ENCODE measurements around the gene KPRP.

The KPRP gene

GRCh38 chr1:152745289-152745704, 12.5 kb upstream of the KPRP start:
- no peak for TF ChIP-seq CTCF (IDR thresholded peaks at IDR 0.05)
- H3K9ac ChIP-seq: no peak overlapping the region
- no peaks in the 10 kb centered on the region for H3K9me3 ChIP-seq (ENCODE audit: control insufficient read depth, low read length)
- no peaks in the 10 kb centered on the region for H3K4me1 ChIP-seq
- no peak overlapping the region for H3K4me3 ChIP-seq (ENCODE audit: low read depth, low read length)
- H3K79me2 ChIP-seq: no peaks in the 10 kb centered on the region
- H3K27me3 ChIP-seq (ENCODE audit: control insufficient read depth, insufficient read depth, low read length): no peaks in the 10 kb centered on the region
- H3K4me2 ChIP-seq (ENCODE audit: low read length): no peak overlapping the region
- H3K36me3 ChIP-seq (ENCODE audit: control insufficient read depth, insufficient read depth, low read length): no peaks in the 10 kb centered on the region
- no peak overlapping the region for H3K27ac ChIP-seq
- H2AFZ ChIP-seq: no peak overlapping the region

DNA sequence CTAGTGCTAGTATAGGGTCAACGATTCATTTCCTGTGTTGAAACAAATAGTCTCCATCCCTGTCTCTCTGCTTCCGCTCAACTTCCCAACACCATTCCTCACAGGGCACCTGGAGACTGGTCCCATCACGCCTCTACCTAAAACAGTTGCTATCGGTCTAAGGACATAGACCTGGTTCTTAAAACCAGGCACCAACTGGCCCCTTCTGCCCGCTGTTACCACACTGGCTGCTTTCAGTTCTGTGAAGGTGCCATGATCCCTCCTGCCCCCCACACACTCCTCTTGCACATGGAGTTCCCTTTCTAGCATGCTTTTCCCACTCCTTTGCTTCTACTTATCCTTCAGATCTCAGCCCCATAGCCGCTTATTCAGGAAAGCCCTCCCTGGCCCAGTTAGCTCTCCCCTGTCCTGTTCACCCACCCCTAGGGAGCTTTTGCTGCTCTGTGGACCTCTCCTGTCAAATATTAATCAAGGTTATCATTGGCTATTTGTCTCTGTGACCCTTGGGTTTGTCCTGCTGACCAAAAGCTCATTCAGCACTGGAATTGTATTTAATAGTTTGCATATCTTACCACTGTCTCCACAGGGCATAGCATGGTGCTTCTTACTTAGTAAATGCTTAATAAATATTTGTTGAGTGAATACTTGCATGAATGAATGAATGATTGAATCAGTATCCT, 11.9 kb upstream of the KPRP start:
- no peaks in the 10 kb centered on the region for H3K4me1 ChIP-seq
- H3K36me3 ChIP-seq (ENCODE audit: control insufficient read depth, insufficient read depth, low read length): no peaks in the 10 kb centered on the region
- no peak overlapping the region for H3K4me3 ChIP-seq (ENCODE audit: low read depth, low read length)
- TF ChIP-seq CTCF (IDR thresholded peaks at IDR 0.05): no peak
- no peaks in the 10 kb centered on the region for H3K9me3 ChIP-seq (ENCODE audit: control insufficient read depth, low read length)
- H3K79me2 ChIP-seq: no peaks in the 10 kb centered on the region
- H3K27me3 ChIP-seq (ENCODE audit: control insufficient read depth, insufficient read depth, low read length): no peaks in the 10 kb centered on the region
- no peak overlapping the region for H3K4me2 ChIP-seq (ENCODE audit: low read length)
- H3K9ac ChIP-seq: no peak overlapping the region
- no peak overlapping the region for H3K27ac ChIP-seq
- H2AFZ ChIP-seq: no peak overlapping the region

GRCh38 chr1:152747831-152748230, 10.0 kb upstream of the KPRP start:
- Histone ChIP-seq H3K4me1 (no peaks in the 10 kb centered on the region), H3K36me3 (ENCODE audit: control insufficient read depth, insufficient read depth, low read length) (no peaks in the 10 kb centered on the region), H3K27me3 (ENCODE audit: control insufficient read depth, insufficient read depth, low read length) (no peaks in the 10 kb centered on the region), H3K79me2 (no peaks in the 10 kb centered on the region), H3K9me3 (ENCODE audit: control insufficient read depth, low read length) (no peaks in the 10 kb centered on the region), H3K27ac (no peak overlapping the region), H2AFZ (no peak overlapping the region), H3K4me2 (ENCODE audit: low read length) (no peak overlapping the region), H3K4me3 (ENCODE audit: low read depth, low read length) (no peak overlapping the region), H3K9ac (no peak overlapping the region)
- no peak for TF ChIP-seq CTCF (IDR thresholded peaks at IDR 0.05)

- H3K27ac ChIP-seq: no peak overlapping the region
- TF ChIP-seq CTCF (IDR thresholded peaks at IDR 0.05): no peak
- H3K9ac ChIP-seq: no peak overlapping the region
- no peaks in the 10 kb centered on the region for H3K36me3 ChIP-seq (ENCODE audit: control insufficient read depth, insufficient read depth, low read length)
- H3K27me3 ChIP-seq (ENCODE audit: control insufficient read depth, insufficient read depth, low read length): no peaks in the 10 kb centered on the region
- no peaks in the 10 kb centered on the region for H3K9me3 ChIP-seq (ENCODE audit: control insufficient read depth, low read length)
- no peaks in the 10 kb centered on the region for H3K79me2 ChIP-seq
- H3K4me1 ChIP-seq: no peaks in the 10 kb centered on the region
- H3K4me2 ChIP-seq (ENCODE audit: low read length): no peak overlapping the region
- H3K4me3 ChIP-seq (ENCODE audit: low read depth, low read length): no peak overlapping the region
- H2AFZ ChIP-seq: no peak overlapping the region
Observed at GRCh38 chr1:152752225-152752624, 5.6 kb upstream of the KPRP start.

- H3K27me3 ChIP-seq (ENCODE audit: control insufficient read depth, insufficient read depth, low read length): no peaks in the 10 kb centered on the region
- H2AFZ ChIP-seq: no peak overlapping the region
- no peak for TF ChIP-seq CTCF (IDR thresholded peaks at IDR 0.05)
- H3K4me1 ChIP-seq: no peaks in the 10 kb centered on the region
- no peak overlapping the region for H3K27ac ChIP-seq
- no peaks in the 10 kb centered on the region for H3K36me3 ChIP-seq (ENCODE audit: control insufficient read depth, insufficient read depth, low read length)
- no peaks in the 10 kb centered on the region for H3K79me2 ChIP-seq
- H3K4me2 ChIP-seq (ENCODE audit: low read length): no peak overlapping the region
- H3K9me3 ChIP-seq (ENCODE audit: control insufficient read depth, low read length): no peaks in the 10 kb centered on the region
- no peak overlapping the region for H3K4me3 ChIP-seq (ENCODE audit: low read depth, low read length)
- no peak overlapping the region for H3K9ac ChIP-seq
Observed at GRCh38 chr1:152753586-152753985, 4.2 kb upstream of the KPRP start.

Data from parathyroid adenoma (tissue), 2 donors.